ENCODE data around the gene CRBN.

CRBN gene

DNA sequence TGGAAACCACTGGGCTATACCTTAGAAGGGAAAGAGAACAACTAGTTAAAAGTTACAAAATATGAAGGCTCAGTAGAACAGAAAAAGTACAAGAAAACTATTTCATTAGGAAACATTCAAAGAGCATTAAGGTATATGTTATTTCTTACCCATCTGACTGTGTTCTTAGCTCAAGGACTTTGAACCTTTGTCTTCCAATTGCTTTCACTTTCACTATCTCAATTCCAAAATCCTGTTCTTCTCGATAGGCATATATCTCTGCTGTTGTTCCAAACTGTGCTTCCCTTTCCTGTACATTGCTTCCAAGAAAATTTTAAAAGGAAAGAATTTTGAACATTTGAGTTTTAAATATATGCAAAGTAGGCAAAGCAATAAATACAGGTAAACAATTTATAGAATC, 6.9 kb downstream of the CRBN start:
- DNase-seq (ENCODE audit: low read depth in 2 of 2) = no peak

DNA sequence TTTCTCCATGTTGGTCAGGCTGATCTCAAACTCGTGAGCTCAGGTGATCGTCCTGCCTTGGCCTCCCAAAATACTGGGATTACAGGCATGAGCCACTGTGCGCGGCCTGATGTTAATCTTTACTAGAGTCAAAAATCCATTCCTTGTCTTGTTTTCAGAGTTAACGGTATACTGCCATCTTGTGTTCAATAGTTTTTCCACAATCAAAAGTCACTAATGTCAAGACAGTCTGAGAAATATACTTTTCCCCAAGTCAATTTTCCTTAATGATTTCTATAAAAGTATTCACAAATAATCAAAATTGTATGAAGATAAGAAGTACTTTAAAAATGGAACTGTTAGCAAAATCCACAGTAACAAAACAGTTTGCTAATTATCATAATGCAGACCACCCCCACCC, 8.5 kb downstream of the CRBN start:
- no peak for DNase-seq (ENCODE audit: low read depth in 2 of 2)

DNA sequence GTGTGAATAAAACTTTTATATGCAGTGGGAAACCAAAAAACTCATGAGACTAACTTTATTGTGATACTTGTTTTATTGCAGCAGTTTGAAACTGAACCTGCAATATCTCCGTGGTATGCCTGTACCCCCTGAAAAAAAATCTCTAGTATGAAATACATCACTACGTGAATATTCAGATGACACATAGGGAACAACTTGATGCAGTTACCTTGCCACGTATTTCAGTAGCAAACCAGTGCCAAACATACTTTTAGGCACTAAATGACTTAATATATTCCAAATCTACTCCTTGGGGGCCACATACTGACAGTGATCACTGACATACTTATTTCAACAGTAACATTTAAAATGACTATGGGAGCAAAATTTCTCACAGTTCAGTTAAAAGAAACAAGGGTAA, 13.8 kb downstream of the CRBN start:
- no peak for DNase-seq (ENCODE audit: low read depth in 2 of 2)

DNA sequence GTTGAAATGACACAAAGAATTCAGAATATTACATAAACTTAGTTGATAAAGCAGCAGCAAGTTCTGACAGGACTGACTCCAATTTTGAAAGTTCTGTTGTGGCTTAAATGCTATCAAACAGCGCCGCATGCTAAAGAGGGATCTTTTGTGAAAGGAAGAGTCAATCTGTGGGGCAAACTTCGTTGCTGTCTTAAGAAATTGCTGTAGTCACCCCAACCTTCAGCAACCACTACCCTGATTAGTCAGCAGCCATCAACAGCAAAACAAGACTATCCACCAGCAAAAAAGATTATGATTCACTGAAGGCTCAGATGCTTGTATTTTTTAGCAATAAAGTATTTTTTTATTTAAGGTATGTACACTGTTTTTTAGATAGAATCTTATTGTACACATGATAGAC, 14.2 kb downstream of the CRBN start:
- DNase-seq (ENCODE audit: low read depth in 2 of 2) = no peak

DNA sequence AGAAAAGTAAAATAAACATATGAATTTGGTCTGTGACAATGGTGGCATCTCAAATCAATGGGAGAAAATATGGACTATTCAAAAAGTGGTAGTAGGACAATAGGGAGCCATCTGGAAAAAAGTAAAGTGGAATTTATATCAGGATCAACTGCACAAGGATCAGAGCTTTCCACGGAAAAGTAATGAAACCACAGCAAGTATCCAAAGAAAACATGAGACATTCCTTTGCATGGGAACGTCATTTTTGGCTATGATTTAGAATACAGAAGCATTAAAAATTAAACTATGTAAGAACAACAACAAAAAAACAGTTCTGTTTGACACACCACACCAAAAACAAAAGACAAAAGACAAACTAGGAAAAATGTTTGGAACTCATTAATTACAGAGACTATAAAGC, 18.7 kb downstream of the CRBN start:
- no peak for DNase-seq (ENCODE audit: low read depth in 2 of 2)

DNA sequence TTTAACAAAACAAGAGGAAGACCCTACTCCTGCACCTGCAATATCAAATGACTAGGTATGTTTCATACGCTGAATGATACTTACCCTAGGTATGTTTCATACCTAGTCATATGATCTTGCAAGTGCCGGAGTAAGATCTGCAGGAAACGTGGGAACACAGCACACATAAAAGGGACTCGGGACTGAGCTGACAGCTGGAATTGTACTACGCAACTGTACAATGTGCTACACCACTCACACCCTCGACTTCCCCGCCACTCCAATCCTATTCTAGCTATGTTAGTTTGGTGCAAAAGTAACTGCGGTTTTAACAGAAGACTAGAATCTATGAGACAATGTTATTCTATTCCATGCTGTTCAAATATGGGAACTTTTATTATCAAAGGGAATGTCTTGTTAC, 22.0 kb downstream of the CRBN start:
- DNase-seq (ENCODE audit: low read depth in 2 of 2) = no peak

DNA sequence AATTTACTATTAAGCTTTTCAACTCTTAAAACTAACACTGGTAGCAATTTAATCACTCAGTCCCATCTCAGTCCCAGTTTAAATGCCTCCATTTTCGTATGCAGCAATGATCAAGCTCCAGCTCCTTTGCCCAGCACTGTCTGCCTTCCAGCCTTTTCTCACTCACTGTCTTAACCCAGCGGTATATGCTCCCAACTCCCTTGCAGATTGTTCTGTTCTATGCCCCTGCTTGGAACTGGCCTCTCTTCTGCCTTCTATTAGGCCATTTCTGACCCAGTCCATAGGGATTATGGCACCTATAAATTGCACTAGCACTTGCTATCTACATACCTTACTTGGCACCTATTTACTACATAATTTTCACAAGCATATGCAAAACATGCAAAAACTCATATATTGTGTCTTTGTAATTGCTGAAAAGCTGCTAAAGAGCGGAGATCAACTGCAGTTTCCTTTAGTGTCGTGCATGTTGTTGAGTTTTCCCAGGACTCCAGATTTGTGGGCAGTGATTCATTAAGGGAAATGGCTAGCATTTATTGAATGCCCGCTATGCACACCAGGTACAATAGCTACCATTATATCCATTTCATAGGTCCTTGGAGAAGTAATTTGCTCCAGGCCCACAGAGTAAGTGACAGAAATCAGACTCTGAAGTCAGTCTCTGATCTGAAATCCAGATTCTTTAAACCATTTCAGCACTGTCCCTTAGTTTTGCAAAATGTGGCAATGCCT, 24.4 kb downstream of the CRBN start:
- DNase-seq (ENCODE audit: low read depth in 2 of 2) = no peak

DNA sequence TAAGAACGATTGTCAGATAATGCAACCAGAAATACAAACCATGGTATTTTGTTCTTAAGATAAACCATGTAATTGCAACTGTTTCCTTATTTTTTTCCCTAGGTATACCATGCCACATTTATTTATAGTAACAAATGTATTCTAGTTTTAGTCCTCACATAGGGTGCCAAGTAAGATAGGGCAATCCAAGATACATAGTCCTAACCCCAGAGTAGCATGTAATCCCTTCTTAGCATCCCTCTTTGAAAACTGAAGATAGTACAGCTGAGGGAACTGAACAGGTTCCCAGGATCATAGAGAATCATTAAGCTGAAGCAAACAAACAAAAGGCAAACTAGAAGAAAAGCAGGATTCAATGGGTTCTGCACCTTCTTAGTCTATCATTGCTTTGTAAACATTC, 28.0 kb downstream of the CRBN start:
- no peak for DNase-seq (ENCODE audit: low read depth in 2 of 2)

DNA sequence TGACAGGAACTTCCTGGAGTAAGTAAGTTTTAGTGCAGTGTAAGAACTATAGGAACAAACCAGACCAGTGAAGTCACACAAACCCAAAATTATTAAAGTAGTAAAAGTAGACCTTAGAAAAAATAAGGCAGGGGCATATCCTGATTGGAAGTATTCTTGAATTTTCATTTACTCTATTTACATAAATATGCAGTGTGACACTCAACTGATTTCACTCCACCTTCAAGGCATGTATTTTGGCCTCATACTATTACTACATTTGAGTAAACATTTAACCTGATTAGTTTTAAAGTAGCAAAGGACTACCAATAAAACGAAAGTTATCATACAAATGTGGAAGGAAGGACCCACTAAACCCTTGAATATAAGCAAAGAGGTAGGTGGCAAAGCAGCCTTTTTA, 29.9 kb downstream of the CRBN start:
- no peak for DNase-seq (ENCODE audit: low read depth in 2 of 2)

DNA sequence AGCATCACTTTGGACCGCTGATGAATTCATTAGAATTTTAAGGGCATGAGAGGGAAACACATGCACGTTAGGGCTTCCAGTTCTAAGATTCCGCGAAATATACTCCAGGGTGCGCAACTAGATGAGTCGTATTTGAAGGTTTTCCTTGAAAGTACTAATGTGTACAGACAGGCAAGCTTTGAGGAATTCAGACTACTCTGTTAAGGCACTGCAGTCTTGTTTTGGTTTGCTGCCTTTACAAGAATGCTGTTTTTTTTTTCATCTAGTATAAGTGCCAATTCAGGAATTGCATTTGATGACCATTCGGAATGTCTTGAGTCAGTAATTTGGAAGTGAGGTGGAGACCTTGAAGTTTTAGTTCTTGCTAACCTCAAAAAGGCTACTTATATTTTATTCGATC, 33.7 kb downstream of the CRBN start:
- no peak for DNase-seq (ENCODE audit: low read depth in 2 of 2)

DNA sequence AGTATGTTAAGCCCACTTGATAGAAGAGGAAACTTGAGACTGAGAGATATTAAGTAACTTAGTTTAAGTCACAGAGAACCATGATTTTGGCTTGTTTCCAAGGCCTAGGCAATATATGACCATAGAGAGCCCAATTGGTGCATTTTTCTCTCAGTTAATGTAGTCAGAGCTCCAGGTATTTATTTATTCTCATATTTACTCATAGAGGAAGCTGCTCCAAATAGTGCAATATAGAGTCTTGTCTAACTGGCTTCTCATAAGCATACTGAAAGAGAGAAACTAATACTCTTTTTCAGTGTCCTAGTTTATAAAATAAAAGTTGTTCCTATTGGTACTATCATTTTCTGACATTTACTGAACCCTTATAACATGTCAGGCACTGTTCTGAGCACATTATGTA, 37.6 kb downstream of the CRBN start:
- no peak for DNase-seq (ENCODE audit: low read depth in 2 of 2)

DNA sequence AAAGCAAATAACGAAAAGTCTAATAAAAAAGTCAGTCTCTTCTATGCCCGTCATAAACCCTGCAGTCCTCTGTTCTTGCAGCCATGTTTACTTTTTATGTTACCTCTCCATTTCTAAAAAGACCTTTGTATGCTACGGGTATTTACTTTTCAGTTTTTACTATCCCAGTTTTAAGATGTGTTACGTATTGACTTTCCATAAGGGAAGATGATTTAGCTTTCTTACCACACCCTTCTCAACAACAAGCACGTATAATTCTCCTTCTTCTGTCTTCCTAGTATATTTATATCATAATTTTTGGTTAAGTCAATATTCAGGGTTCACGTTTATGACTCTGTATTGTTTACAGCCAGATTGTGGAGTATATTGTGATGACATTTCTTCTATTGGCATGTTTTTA, 42.0 kb downstream of the CRBN start:
- DNase-seq (ENCODE audit: low read depth in 2 of 2) = no peak

DNA sequence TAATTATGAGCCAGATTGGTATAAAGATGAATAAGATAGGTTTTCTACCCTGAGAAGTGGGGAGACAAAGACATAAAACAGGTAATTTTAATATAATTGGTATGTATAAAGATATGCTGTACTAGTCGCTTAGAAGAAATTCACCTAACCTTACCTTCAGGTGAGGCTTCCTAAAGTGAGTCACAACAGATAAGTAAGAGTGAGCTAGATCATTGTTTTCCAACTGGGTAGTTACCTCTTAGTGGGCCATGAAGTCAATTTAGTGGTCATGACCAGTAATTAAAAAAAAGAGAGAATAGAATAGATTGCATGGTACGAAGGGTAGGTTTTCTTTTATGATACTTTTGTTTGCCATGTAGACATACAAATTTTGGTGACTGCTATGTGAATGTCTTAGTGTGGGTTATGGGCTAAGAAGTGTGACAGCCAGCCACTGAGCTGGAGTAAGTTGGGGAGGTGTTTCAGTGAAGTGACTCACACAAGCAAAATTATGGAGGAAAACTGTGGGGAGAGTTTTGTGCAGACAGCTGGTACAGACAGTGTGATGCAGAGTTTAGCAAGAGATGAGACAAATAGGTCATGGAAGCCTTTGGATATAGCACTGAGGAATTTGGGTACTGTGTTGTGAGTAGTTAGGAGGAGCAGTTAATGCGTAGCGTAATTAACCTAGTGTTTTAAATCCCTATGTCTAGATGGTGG, 44.6 kb downstream of the CRBN start:
- no peak for DNase-seq (ENCODE audit: low read depth in 2 of 2)

DNA sequence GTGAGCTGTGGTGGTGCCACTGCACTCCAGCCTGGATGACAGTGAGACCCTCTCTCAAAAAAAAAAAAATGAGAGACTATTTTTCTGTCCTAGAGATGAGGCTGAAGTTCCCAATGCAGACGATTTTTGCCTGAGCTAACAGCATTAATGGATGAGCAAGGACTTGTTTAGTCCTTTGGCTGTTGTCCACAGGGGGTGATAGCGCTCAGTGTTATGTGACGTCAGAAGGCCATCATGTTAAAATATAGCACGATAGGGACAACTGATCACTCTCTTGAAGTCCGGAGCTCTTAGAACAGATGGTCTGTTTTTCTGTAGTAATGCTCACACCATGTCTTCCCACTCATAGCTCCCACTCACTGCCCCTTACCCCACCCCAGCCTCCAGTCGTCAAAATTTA, 46.0 kb downstream of the CRBN start:
- DNase-seq (ENCODE audit: low read depth in 2 of 2) = no peak

DNA sequence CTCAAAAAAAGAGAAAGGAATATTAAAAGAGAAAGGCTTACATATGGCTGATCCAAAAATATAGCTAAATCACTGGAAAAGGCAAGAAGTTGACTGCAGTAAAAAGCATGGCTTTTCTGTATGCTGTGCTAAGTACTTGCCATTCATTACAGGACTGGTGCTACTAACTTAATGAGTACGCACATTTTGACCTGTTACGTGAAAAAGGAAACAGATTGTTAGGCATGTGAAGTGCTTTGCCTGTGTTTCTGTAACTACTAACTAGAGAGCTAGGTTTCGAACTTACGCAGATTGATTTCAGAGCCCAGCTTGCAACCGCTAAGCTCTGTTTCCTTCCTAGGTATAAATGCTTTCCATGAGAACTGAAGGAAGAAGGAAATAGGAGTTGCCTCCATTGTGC, 49.9 kb downstream of the CRBN start:
- DNase-seq (ENCODE audit: low read depth in 2 of 2) = no peak

DNA sequence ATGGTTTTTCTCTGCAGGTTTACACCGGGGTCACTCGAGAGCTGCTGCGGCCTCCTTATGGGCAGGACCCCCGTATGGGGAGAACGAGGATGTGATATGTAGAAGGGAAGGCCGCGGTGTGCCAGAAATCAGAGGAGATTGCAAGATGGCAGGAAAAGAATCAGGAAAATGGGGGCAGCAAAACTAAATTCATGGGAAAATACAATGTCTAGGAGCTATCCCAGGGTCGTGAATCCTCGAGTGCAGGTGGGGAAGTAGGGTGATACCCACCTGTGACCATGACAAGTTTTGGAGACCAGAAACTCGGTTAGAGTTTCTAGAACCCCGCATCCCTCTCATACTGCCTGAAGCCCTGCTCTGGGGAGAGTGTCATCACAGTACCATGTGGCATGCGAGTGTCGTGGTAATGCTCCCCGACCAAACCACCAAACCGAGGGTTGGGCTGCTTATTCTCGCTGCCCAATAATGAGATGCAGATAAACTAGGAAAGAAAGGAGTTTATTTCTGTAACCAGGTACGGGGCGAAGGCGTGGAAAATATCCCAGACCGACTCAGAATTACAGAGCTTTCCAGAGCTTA, 52.0 kb downstream of the CRBN start:
- peak in 1 of 2 donors; percentile 25 for DNase-seq (ENCODE audit: low read depth in 2 of 2)

DNA sequence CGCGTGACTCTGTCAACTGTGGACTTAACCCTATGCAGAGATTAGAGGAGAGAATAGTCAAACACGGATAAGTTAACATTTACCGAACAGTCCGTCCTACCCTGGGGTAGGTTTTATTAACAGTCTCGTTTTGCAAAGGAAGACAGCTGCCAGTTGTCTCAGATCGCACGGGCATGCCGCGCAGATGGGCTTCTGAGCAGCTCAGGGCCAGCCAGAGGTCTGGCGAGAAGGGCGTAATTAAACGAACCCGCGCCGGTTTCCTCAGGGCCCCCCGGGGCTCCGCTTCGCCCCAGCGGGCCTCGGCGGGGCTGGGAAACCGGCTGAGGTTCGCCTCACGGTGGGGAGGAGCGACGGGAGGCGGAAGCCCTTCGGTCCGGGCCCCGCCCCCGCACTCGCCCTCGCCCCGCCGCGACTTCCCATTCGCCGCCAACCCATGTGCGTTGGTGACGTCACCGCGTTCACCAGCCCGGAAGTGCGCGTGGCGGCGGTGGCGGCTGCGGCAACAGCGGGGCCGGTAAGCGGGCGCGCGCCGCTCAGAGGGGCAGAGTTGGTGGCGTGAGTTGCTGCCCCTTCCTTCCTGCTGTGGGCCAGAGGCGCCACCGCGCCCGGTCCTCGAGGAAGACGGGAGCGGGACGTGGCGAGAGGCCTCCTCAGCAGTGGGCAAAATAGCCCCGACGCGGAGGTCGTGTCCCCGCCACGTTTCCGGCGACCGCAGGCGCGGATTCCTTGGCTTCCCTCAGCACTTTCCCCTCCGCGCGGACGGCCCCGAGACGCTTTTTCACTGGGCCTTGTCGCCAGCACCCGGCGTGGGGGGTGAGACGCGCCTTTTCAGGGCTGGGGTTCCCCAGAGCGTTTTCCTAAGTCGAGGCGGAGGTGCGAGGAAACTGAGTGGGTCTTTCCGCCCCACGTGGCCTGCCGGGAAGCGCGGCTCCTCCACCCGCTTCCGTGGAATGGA, 52.7 kb downstream of the CRBN start, which contains the start of gene TRNT1:
TSS of gene TRNT1 (plus strand) at position 464 of the 955 bp plus-strand sequence. CDS start 2,101 bp downstream, outside the sequence.
- peak; percentile 95 to 96 for DNase-seq (ENCODE audit: low read depth in 2 of 2)

DNA sequence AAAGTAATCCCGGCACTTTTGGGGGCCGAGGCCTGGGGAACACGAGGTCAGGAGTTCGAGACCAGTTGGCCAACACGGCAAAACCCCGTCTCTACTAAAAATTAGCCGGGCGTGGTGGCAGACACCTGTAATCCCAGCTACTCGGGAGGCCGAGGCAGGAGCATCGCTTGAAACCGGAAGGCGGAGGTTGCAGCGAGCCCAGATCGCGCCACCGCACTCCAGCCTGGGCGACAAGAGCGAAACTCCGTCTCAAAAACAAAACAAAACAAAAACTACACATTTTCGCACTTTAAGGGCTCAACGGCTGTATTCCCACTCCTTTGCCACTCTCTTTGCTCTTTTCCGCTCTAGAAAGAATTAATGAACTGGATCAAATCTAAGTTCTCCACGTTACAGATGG, 53.5 kb downstream of the CRBN start:
- no peak for DNase-seq (ENCODE audit: low read depth in 2 of 2)

DNA sequence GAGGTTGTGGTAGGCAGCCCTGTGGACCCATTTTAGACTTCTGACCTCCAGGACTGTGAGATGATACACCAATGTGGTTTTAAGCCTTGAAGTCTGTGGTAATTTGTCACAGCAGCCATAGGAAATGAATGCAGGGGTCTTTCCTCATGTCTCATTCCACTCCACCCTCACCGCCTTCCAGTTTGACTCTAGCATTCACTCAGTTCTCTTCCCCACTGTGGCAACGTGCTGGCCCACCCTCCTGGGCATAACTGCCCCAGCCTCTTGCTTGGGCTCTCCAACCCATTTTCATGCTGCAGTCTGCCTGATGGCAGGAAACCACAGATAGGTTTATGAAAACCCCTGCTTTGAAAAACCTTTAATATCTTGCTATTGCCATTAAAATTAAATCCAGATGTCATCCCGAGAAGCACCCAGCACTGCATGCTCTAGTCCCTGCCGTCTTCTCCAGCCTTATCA, 60.1 kb downstream of the CRBN start:
- DNase-seq (ENCODE audit: low read depth in 2 of 2) = no peak

DNA sequence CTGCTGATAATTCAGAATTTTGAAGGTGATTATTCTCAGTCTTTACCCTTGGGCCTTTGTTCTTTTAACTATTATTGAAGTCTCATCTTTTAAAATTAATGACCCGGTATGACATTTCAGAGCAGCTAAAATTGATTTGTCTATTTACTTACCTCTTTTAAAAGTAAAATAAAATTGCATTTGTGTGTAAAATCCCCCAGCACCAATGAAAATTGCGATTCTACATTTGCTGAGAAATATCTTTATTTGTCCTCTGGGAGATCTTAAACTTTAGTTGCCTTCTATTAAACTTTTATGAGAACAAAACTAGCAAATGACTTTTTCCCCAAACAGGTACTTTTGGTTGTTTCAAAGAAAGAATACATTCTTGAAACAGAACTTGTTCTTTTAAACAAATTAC, 61.8 kb downstream of the CRBN start:
- no peak for DNase-seq (ENCODE audit: low read depth in 2 of 2)

DNA sequence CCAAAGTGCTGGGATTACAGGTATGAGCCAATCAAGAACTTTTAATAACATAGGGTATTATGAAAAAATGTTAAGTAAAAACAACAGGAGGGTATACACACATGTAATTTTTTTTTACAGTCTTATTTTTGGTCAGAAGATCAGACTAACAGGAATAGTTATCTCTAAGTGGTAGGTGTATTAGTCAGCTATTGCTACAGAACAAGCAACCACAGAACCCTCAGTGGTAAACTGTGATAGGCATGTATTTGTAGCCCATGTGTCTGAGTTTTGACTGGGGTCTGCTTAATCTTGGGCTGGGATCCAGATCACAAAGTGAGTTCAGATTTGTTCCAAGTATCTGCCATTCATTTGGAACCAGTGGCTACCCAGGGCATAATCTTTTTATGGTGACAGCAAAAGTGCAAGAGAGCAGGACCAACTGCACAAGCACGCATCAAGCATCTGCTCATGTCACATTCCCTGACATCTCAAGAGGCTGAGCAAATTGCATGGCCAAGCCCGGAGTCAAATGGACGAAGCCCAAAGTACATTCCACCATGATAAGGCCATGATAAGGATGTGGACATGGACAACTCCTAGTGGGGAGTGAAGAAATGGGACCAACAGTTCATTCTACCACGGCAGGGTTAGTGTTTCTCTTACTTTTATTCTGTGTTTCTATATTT, 66.3 kb downstream of the CRBN start:
- DNase-seq (ENCODE audit: low read depth in 2 of 2) = no peak

All from activated CD8-positive, alpha-beta memory T cell treated with anti-CD3 and anti-CD28 coated beads for 4 hours (primary cell).